SK-N-SH (cell line): ENCODE measurements around the gene TES.

Experiments
- EZH2phosphoT487 ChIP-seq: fragments of 200-600 bp; sonication (generic); IDR thresholded peaks from 2 replicates; pipeline ENCODE4 v1.6.1; 2017; ENCODE audit warnings: low read depth, mixed run types, mild to moderate bottlenecking, antibody characterized with exemption, moderate library complexity, borderline replicate concordance
- POLR2AphosphoS5 ChIP-seq: IDR thresholded peaks from 2 replicates; pipeline ENCODE4 v1.6.1; 2012; ENCODE audit warnings: low read depth, low read length
- RXRA ChIP-seq: IDR thresholded peaks from 2 replicates; pipeline ENCODE4 v1.4.0; 2012; ENCODE audit warnings: low read depth, mild to moderate bottlenecking, borderline replicate concordance
- YY1 ChIP-seq: IDR thresholded peaks from 2 replicates; pipeline ENCODE4 v1.4.0; 2012; ENCODE audit warnings: low read depth, mild to moderate bottlenecking
- TF ChIP-seq, protein P1 (sequence below): IDR thresholded peaks from 2 replicates; pipeline ENCODE4 v1.4.0; 2012; ENCODE audit warnings: low read depth
- TF ChIP-seq, protein P2 (sequence below): fragments of 200-600 bp; sonication (generic); IDR thresholded peaks from 2 replicates; pipeline ENCODE4 v1.6.1; 2017; ENCODE audit warnings: antibody characterized with exemption, mild to moderate bottlenecking, moderate library complexity

DNA sequence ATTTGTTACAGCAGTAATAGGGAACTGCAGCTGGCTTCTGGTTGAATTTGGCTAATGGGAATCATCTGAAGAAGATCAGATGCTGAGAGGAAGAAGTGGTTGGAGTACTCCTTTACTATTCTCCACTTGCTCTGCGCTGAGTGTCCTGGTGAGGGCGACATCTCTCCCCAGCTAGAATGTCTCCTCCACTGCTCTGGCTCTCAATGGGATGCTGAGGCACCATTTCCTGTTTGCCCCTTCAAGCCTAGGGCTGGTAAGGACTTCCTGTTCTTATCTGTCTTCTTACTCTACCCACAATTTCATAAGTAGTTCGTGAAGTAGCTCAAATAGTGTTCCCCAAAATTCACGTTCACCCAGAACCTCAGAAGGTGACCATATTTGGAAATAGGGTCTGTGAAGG lies 43.2 kb upstream of the TES start:
- TF ChIP-seq EZH2phosphoT487 (no peak), RXRA (no peak), YY1 (no peak), POLR2AphosphoS5 (no peak)
- TF ChIP-seq, protein P1, sequence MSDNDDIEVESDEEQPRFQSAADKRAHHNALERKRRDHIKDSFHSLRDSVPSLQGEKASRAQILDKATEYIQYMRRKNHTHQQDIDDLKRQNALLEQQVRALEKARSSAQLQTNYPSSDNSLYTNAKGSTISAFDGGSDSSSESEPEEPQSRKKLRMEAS = no peak
- TF ChIP-seq, protein P2, sequence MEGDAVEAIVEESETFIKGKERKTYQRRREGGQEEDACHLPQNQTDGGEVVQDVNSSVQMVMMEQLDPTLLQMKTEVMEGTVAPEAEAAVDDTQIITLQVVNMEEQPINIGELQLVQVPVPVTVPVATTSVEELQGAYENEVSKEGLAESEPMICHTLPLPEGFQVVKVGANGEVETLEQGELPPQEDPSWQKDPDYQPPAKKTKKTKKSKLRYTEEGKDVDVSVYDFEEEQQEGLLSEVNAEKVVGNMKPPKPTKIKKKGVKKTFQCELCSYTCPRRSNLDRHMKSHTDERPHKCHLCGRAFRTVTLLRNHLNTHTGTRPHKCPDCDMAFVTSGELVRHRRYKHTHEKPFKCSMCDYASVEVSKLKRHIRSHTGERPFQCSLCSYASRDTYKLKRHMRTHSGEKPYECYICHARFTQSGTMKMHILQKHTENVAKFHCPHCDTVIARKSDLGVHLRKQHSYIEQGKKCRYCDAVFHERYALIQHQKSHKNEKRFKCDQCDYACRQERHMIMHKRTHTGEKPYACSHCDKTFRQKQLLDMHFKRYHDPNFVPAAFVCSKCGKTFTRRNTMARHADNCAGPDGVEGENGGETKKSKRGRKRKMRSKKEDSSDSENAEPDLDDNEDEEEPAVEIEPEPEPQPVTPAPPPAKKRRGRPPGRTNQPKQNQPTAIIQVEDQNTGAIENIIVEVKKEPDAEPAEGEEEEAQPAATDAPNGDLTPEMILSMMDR = peak; percentile 49
